Pancreas (tissue), 10 donors: Measurements from ENCODE around the gene NEURL4. TPM values are rescaled to one million over a fixed set of nuclear protein-coding genes. Genes with fewer than 3 reads are reported as not detected.

Experiments used
- ATAC-seq, 4 donors: fragments of 200-7000 bp; cut with Tn5 transposase; one replicate each; pipeline versions ENCODE4 v1.8.0 to v1.9.1; 2020; ENCODE audit warnings: mild to moderate bottlenecking in 4 of 4, moderate library complexity in 4 of 4
- DNase-seq, 6 donors: peaks; one replicate each; pipeline ENCODE4 v3.0.0-alpha.2; 2020
- FAIRE-seq: peaks from 2 replicates; lab custom pipeline; 2012; peaks lifted over from hg19 to GRCh38; lab: Jason Lieb, UNC
- H3K27ac ChIP-seq, 4 donors: fragments of 200-600 bp; sonication (generic); 1 replicate in 3 of 4; 2 replicates in 1 of 4; pipeline versions ENCODE4 v1.5.0 to v1.8.0; 2020
- H3K27me3 ChIP-seq, 4 donors: fragments of 200-600 bp; one replicate each; pipeline ENCODE4 v1.8.0; 2021
- H3K36me3 ChIP-seq, 3 donors: fragments of 200-600 bp; sonication (generic) in 1 of 3; one replicate each; pipeline versions ENCODE4 v1.5.0 to v1.8.0; 2020 to 2021
- H3K4me1 ChIP-seq, 3 donors: fragments of 200-600 bp; one replicate each; pipeline ENCODE4 v1.8.0; 2021
- H3K4me3 ChIP-seq, 4 donors: fragments of 200-600 bp; sonication (generic) in 2 of 4; one replicate each; pipeline versions ENCODE4 v1.5.0 to v1.8.0; 2020 to 2021
- H3K9me3 ChIP-seq, 4 donors: fragments of 200-600 bp; one replicate each; pipeline ENCODE4 v1.8.0; 2021
- WGBS, 2 donors: extraction: QIAGEN DNeasy Blood & Tissue Kit; methylation state at CpG; one replicate each; pipeline ENCODE4 v1.1.7; 2013; 5-methylcytosine and 5-hydroxymethylcytosine counted together
- intact Hi-C, 3 donors: fragments of 100-400 bp; cut with DNase I; formaldehyde crosslinking; loops; one replicate each; pipeline versions ENCODE4 v1.11.1 to v1.14.2; 2022
- polyA plus RNA-seq, 2 donors: library from polyadenylated mRNA; stranded (reverse); fragments of 200-250 nt; gene quantifications; one replicate each; pipeline ENCODE4 v1.2.3, GENCODE V29; 2013
- total RNA-seq, 6 donors: library from RNA; stranded (reverse); fragmentation: NEBNext Ultra II Directional in 4 of 6; extraction: Animal tissue kit (Norgen Biotek cat#: 25700) in 4 of 6; gene quantifications; one replicate each; pipeline versions ENCODE4 v1.2.1 to v1.2.4, GENCODE V29; 2021 to 2023
- TF ChIP-seq, protein P1 (sequence below), 4 donors: fragments of 200-600 bp; sonication (generic) in 3 of 4; IDR thresholded peaks; one replicate each; pipeline versions ENCODE4 v1.5.0 to v1.8.0; 2021; ENCODE audit warnings: antibody characterized with exemption in 4 of 4
- donor health status: healthy with polysubstance abuse.
- donor health status: DM: no; HTN: no; CAD: no; lungs with moderate emphysema.
- donor health status: DM: no; HTN: no; CAD: no.
- donor health status: control.
- donor health status: control.
- donor health status: Bipolar disorder and iron deficiency.
- donor health status: DM: yes; HTN: yes; CAD: no.
- donor health status: DM: no; HTN: no; CAD: no.
- donor health status: DM: no; HTN: no; CAD: no.
- donor health status: DM: yes; HTN: yes; CAD: no.

NEURL4 gene
- total and polyA plus RNA-seq, 8 donors = 12.6 to 72.1 (median 18.3) TPM

- H3K27ac ChIP-seq = no peak overlapping the region
- H3K36me3 ChIP-seq = peaks cover 8 to 48% (median 35%) of the 10 kb centered on the region in 3 donors
- intact Hi-C loops = loop anchor here in 1 of 3 donors (10.0 kb wide), 1 partner anchor 48 kb away; the partner anchor contains the start of gene CLDN7
- H3K9me3 ChIP-seq = no peaks in the 10 kb centered on the region
- WGBS, 2 donors = 77 to 85% methylated on average over 7 of the region's 7 CpGs
- DNase-seq (peak in 2 of 6 donors; percentile 19 to 30), ATAC-seq (no peak), FAIRE-seq (no peak)
- H3K27me3 ChIP-seq = no peaks in the 10 kb centered on the region
- TF ChIP-seq, protein P1, sequence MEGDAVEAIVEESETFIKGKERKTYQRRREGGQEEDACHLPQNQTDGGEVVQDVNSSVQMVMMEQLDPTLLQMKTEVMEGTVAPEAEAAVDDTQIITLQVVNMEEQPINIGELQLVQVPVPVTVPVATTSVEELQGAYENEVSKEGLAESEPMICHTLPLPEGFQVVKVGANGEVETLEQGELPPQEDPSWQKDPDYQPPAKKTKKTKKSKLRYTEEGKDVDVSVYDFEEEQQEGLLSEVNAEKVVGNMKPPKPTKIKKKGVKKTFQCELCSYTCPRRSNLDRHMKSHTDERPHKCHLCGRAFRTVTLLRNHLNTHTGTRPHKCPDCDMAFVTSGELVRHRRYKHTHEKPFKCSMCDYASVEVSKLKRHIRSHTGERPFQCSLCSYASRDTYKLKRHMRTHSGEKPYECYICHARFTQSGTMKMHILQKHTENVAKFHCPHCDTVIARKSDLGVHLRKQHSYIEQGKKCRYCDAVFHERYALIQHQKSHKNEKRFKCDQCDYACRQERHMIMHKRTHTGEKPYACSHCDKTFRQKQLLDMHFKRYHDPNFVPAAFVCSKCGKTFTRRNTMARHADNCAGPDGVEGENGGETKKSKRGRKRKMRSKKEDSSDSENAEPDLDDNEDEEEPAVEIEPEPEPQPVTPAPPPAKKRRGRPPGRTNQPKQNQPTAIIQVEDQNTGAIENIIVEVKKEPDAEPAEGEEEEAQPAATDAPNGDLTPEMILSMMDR (IDR thresholded peaks at IDR 0.05) = no peak
- no peak overlapping the region for H3K4me3 ChIP-seq
- H3K4me1 ChIP-seq = peaks cover 22 to 40% (median 32%) of the 10 kb centered on the region in 3 donors
Measured at GRCh38 chr17:7313088-7313889, 15.8 kb downstream of the NEURL4 start.

- Histone ChIP-seq H3K36me3 (peaks cover 8 to 44% (median 32%) of the 10 kb centered on the region in 3 donors), H3K9me3 (no peaks in the 10 kb centered on the region), H3K4me3 (no peak overlapping the region), H3K4me1 (peaks cover 22 to 40% (median 32%) of the 10 kb centered on the region in 3 donors), H3K27ac (no peak overlapping the region), H3K27me3 (no peaks in the 10 kb centered on the region)
- intact Hi-C loops = loop anchor here in 1 of 3 donors (10.0 kb wide), 1 partner anchor 48 kb away; the partner anchor contains the start of gene CLDN7
- no peak for ATAC-seq
- FAIRE-seq = no peak
- WGBS, 2 donors = 61 to 67% methylated on average over 7 of the region's 7 CpGs
- TF ChIP-seq, protein P1 (IDR thresholded peaks at IDR 0.05) = no peak
- peak in 2 of 6 donors; percentile 28 to 31 for DNase-seq
Measured at GRCh38 chr17:7312432-7313087, 16.6 kb downstream of the NEURL4 start.

- H3K27me3 ChIP-seq = no peaks in the 10 kb centered on the region
- no peak overlapping the region for H3K27ac ChIP-seq
- no peak for FAIRE-seq
- no peak for ATAC-seq
- DNase-seq = peak in 1 of 6 donors; percentile 9
- intact Hi-C loops = loop anchor here in 1 of 3 donors (10.0 kb wide), 1 partner anchor 46 kb away; the partner anchor contains the start of gene CLDN7
- TF ChIP-seq, protein P1 (IDR thresholded peaks at IDR 0.05) = no peak
- no peak overlapping the region for H3K4me3 ChIP-seq
- peaks cover 8 to 42% (median 32%) of the 10 kb centered on the region in 3 donors for H3K36me3 ChIP-seq
- H3K4me1 ChIP-seq = peaks cover 22 to 40% (median 32%) of the 10 kb centered on the region in 3 donors
- H3K9me3 ChIP-seq = no peaks in the 10 kb centered on the region
- 63 to 77% methylated on average over 7 of the region's 7 CpGs for WGBS, 2 donors
Measured at GRCh38 chr17:7311110-7311705, 17.9 kb downstream of the NEURL4 start.

DNA sequence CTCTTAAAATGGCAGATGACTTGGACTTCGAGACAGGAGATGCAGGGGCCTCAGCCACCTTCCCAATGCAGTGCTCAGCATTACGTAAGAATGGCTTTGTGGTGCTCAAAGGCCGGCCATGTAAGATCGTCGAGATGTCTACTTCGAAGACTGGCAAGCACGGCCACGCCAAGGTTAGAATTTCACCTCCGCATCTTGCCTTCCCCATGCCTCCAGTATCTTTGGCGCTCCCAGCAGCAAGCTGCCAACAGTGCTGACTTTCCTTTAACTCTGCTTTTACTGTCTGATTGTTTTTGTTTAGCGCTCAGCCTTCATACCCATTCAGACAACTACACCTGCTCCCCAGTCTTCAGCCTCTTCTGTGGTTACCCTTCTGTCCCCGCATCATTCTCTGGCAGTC is 19.5 kb downstream of the NEURL4 start:
- TF ChIP-seq, protein P1 (IDR thresholded peaks at IDR 0.05) = no peak
- WGBS, 2 donors = 64 to 74% methylated on average over 12 of the region's 12 CpGs
- intact Hi-C loops = loop anchor here in 1 of 3 donors (10.0 kb wide), 1 partner anchor 45 kb away; the partner anchor contains the start of gene CLDN7
- FAIRE-seq (no peak), DNase-seq (peak in 2 of 6 donors; percentile 20 to 28), ATAC-seq (no peak)
- H3K27ac ChIP-seq = no peak overlapping the region
- H3K9me3 ChIP-seq = no peaks in the 10 kb centered on the region
- H3K36me3 ChIP-seq = peaks cover 8 to 42% (median 32%) of the 10 kb centered on the region in 3 donors
- H3K4me1 ChIP-seq = peaks cover 22 to 34% (median 24%) of the 10 kb centered on the region in 3 donors
- no peaks in the 10 kb centered on the region for H3K27me3 ChIP-seq
- peak overlapping the region in 2 of 4 donors; percentile 84 to 96 for H3K4me3 ChIP-seq
